Panc1 (cell line): ENCODE results near the gene DDX46. TPM values are rescaled to one million over a fixed set of nuclear protein-coding genes. Genes with fewer than 3 reads are reported as not detected.

ENCODE experiments used
- ATAC-seq: fragments of 200-7000 bp; cut with Tn5 transposase; 2 replicates; pipeline ENCODE4 v1.9.1; 2020; ENCODE audit warnings: mild to moderate bottlenecking, moderate library complexity
- BruUV-seq: library from RNA; stranded (reverse); fragments of 400-500 nt; replicated peaks from 2 replicates; lab custom pipeline; 2021; lab: Mats Ljungman, UMichigan
- CTCF ChIA-PET: fragments of 300-600 bp; sonication (Branson Sonifier 250); formaldehyde crosslinking; loops from one replicate; lab custom pipeline; 2022; ENCODE audit warnings: antibody characterized with exemption; lab: Charles Lee
- POLR2A ChIA-PET: fragments of 300-600 bp; sonication (Branson Sonifier 250); formaldehyde crosslinking; loops from one replicate; lab custom pipeline; 2022; ENCODE audit warnings: antibody characterized with exemption; lab: Charles Lee
- DNase-seq: peaks from one replicate; pipeline ENCODE4 v3.0.0-alpha.2; 2010; ENCODE audit warnings: low read depth, low spot score
- H3K27ac ChIP-seq: 2 replicates; pipeline ENCODE4 v1.5.1; 2011; ENCODE audit warnings: mild to moderate bottlenecking, low read length, inconsistent platforms
- H3K27me3 ChIP-seq: fragments of 200-500 bp; sonication (Bioruptor generic); 2 replicates; pipeline ENCODE4 v1.6.0; 2014; ENCODE audit warnings: low read length, inconsistent platforms; ENCODE audit not compliant: control insufficient read depth, insufficient read depth
- H3K36me3 ChIP-seq: fragments of 200-500 bp; sonication (Bioruptor generic); 2 replicates; pipeline ENCODE4 v1.5.1; 2014; ENCODE audit warnings: inconsistent platforms, mild to moderate bottlenecking, low read length, moderate library complexity; ENCODE audit not compliant: control insufficient read depth, insufficient read depth
- H3K4me1 ChIP-seq: 2 replicates; pipeline ENCODE4 v1.5.1; 2011; ENCODE audit warnings: inconsistent platforms, mild to moderate bottlenecking, low read length, moderate library complexity; ENCODE audit not compliant: control insufficient read depth, insufficient read depth
- H3K4me3 ChIP-seq, 2 experiments: 2 replicates each; pipeline ENCODE4 v1.5.1; 2011 to 2012; ENCODE audit warnings: low read depth in 2 of 2, low read length in 2 of 2, mild to moderate bottlenecking in 2 of 2, inconsistent platforms in 1 of 2, moderate library complexity in 1 of 2
- H3K9me3 ChIP-seq: fragments of 200-500 bp; sonication (Bioruptor generic); 2 replicates; pipeline ENCODE4 v1.5.1; 2014; ENCODE audit warnings: low read depth, mild to moderate bottlenecking, inconsistent platforms, low read length, moderate library complexity; ENCODE audit not compliant: control insufficient read depth, insufficient read depth
- CTCF ChIP-seq: fragments of 450-650 bp; IDR thresholded peaks from 2 replicates; pipeline ENCODE4 v1.5.1; 2017; ENCODE audit warnings: mild to moderate bottlenecking
- POLR2AphosphoS5 ChIP-seq: IDR thresholded peaks from 2 replicates; pipeline ENCODE4 v1.6.1; 2012; ENCODE audit warnings: mild to moderate bottlenecking, low read depth, low read length, moderate library complexity
- REST ChIP-seq, 2 experiments: IDR thresholded peaks; 2 replicates each; pipeline ENCODE4 v1.6.1; 2011 to 2012; ENCODE audit warnings: low read depth in 2 of 2, control low read depth in 1 of 2, low read length in 1 of 2, mild to moderate bottlenecking in 1 of 2, moderate library complexity in 1 of 2; ENCODE audit not compliant: insufficient read depth in 1 of 2
- SIN3A ChIP-seq: IDR thresholded peaks from 2 replicates; pipeline ENCODE4 v1.6.1; 2012; ENCODE audit warnings: low read depth, mild to moderate bottlenecking, low read length, moderate library complexity, borderline replicate concordance; ENCODE audit not compliant: insufficient read depth
- TCF7L2 ChIP-seq: IDR thresholded peaks from 2 replicates; pipeline ENCODE4 v1.6.1; 2011; ENCODE audit warnings: mild to moderate bottlenecking, low read depth, low read length, inconsistent platforms
- in situ Hi-C: cut with HindIII; loops from 2 replicates; pipeline ENCODE4 v1.10.0; 2016; ENCODE audit warnings: low sequenced_read_pairs, low pct_unique_long_range_greater_than_20kb
- intact Hi-C: fragments of 100-400 bp; cut with micrococcal nuclease; formaldehyde crosslinking; loops from one replicate; pipeline ENCODE4 v1.10.0; 2022; ENCODE audit not compliant: unreplicated experiment
- total RNA-seq: library from RNA; stranded (reverse); gene quantifications from one replicate; pipeline ENCODE4 v1.2.1, GENCODE V29; 2021; ENCODE audit not compliant: unreplicated experiment

DDX46 gene
- total RNA-seq, 1 experiment from 2014 or later = 90.8 TPM

GRCh38 chr5:134813407-134813806, 54.8 kb downstream of the DDX46 start:
- in situ Hi-C loops = no loop called here
- H3K4me1 ChIP-seq = no peaks in the 10 kb centered on the region
- no peak for TF ChIP-seq TCF7L2
- intact Hi-C loops = no loop called here
- H3K36me3 ChIP-seq = peaks cover 28% of the 10 kb centered on the region
- no TSS peak for BruUV-seq
- no peak overlapping the region for H3K4me3 ChIP-seq
- H3K27ac ChIP-seq = no peak overlapping the region
- DNase-seq (no peak), ATAC-seq (no peak)
- ChIA-PET CTCF (no interaction called here), POLR2A (no interaction called here)
- no peaks in the 10 kb centered on the region for H3K9me3 ChIP-seq
- H3K27me3 ChIP-seq = no peaks in the 10 kb centered on the region

GRCh38 chr5:134813827-134814226, 55.2 kb downstream of the DDX46 start:
- no peak for TF ChIP-seq TCF7L2
- no TSS peak for BruUV-seq
- ATAC-seq = no peak
- Histone ChIP-seq H3K4me1 (no peaks in the 10 kb centered on the region), H3K27me3 (no peaks in the 10 kb centered on the region), H3K36me3 (peaks cover 24% of the 10 kb centered on the region), H3K9me3 (no peaks in the 10 kb centered on the region), H3K27ac (no peak overlapping the region), H3K4me3 (no peak overlapping the region)
- no peak for DNase-seq
- POLR2A ChIA-PET = no interaction called here
- in situ Hi-C loops = no loop called here
- intact Hi-C loops = no loop called here
- CTCF ChIA-PET = no interaction called here

- no peak for ATAC-seq
- Histone ChIP-seq H3K36me3 (peaks cover 10% of the 10 kb centered on the region), H3K27ac (no peak overlapping the region), H3K9me3 (no peaks in the 10 kb centered on the region), H3K4me1 (no peaks in the 10 kb centered on the region), H3K4me3 (no peak overlapping the region), H3K27me3 (no peaks in the 10 kb centered on the region)
- intact Hi-C loops = no loop called here
- ChIA-PET CTCF (interaction anchor here (0.7 kb wide), 1 partner anchor 401 kb away, joined by 6 read pairs; no protein-coding TSS in a partner anchor), POLR2A (interaction anchor here (0.6 to 0.7 kb wide), 2 partner anchors 25 to 438 kb away, joined by 3 to 5 read pairs; no protein-coding TSS in a partner anchor)
- in situ Hi-C loops = no loop called here
- DNase-seq = no peak
- no TSS peak for BruUV-seq
- TF ChIP-seq REST (IDR thresholded peaks at IDR 0.05; ENCODE audit: insufficient read depth in 1 of 2, low read depth in 2 of 2, low read length in 1 of 2) = no peak
- TF ChIP-seq TCF7L2 = no peak
- no peak for TF ChIP-seq CTCF
- TF ChIP-seq SIN3A = no peak
- TF ChIP-seq POLR2AphosphoS5 = no peak
Observed at GRCh38 chr5:134817006-134817405, 58.4 kb downstream of the DDX46 start.
